HCT116 (cell line): ENCODE results near the gene PTPN18. TPM values are rescaled to one million over a fixed set of nuclear protein-coding genes. Genes with fewer than 3 reads are reported as not detected.

ENCODE experiments used
- ATAC-seq: fragments of 200-7000 bp; cut with Tn5 transposase; 2 replicates; pipeline ENCODE4 v1.9.1; 2020; ENCODE audit warnings: mild to moderate bottlenecking, moderate library complexity
- BruUV-seq: library from RNA; stranded (reverse); fragments of 400-500 nt; replicated peaks from 2 replicates; lab custom pipeline; 2021; lab: Mats Ljungman, UMichigan
- CTCF ChIA-PET: fragments of 300-600 bp; sonication (Branson Sonifier 250); formaldehyde crosslinking; loops from one replicate; lab custom pipeline; 2021; ENCODE audit warnings: antibody characterized with exemption; lab: Charles Lee
- POLR2A ChIA-PET: fragments of 300-600, 350-600 bp; sonication (Branson Sonifier 250); formaldehyde crosslinking; loops from one replicate; lab custom pipeline; 2021; ENCODE audit warnings: antibody characterized with exemption; lab: Charles Lee
- RAD21 ChIA-PET, 2 experiments: fragments of 300-600 bp; sonication (Branson Sonifier 250); formaldehyde crosslinking; loops; one replicate each; lab custom pipeline; 2023; ENCODE audit warnings: low total read pairs in 2 of 2; ENCODE audit not compliant: uncharacterized antibody in 2 of 2, unreplicated experiment in 2 of 2, low non-redundant PET in 1 of 2; lab: Charles Lee
- DNase-seq: peaks from one replicate; pipeline ENCODE4 v3.0.0-alpha.2; 2010; ENCODE audit warnings: low read depth, low spot score
- H2AFZ ChIP-seq: fragments of 200-600 bp; shearing (Covaris generic), sonication (generic); 2 replicates; pipeline ENCODE4 v1.6.1; 2017; ENCODE audit warnings: low read depth, mixed run types, mixed read lengths, antibody characterized with exemption, low read length; ENCODE audit not compliant: poor library complexity, severe bottlenecking
- H3K27ac ChIP-seq: 2 replicates; pipeline ENCODE4 v1.5.1; 2012; ENCODE audit warnings: low read depth, low read length
- H3K27me3 ChIP-seq: fragments of 200-600 bp; sonication (generic); 2 replicates; pipeline ENCODE4 v1.6.1; 2016; ENCODE audit warnings: mixed run types, low read length, mixed read lengths; ENCODE audit not compliant: insufficient read depth
- H3K36me3 ChIP-seq, 2 experiments: fragments of 200-500 bp in 1 of 2; fragments of 200-600 bp in 1 of 2; sonication (Bioruptor generic) in 1 of 2; sonication (generic) in 1 of 2; 2 replicates each; pipeline versions ENCODE4 v1.5.1 to v1.6.1; 2014 to 2016; ENCODE audit warnings: low read length in 2 of 2, inconsistent platforms in 1 of 2, mixed read lengths in 1 of 2, mixed run types in 1 of 2; ENCODE audit not compliant: insufficient read depth in 2 of 2, control insufficient read depth in 1 of 2
- H3K4me1 ChIP-seq, 2 experiments: fragments of 200-600 bp in 1 of 2; sonication (generic) in 1 of 2; 2 replicates each; pipeline versions ENCODE4 v1.5.1 to v1.6.1; 2012 to 2017; ENCODE audit warnings: low read length in 2 of 2, inconsistent platforms in 1 of 2, mild to moderate bottlenecking in 1 of 2, mixed read lengths in 1 of 2, mixed run types in 1 of 2, moderate library complexity in 1 of 2; ENCODE audit not compliant: insufficient read depth in 2 of 2, control insufficient read depth in 1 of 2
- H3K4me2 ChIP-seq: fragments of 200-600 bp; sonication (generic); 2 replicates; pipeline ENCODE4 v1.6.1; 2017; ENCODE audit warnings: mixed run types, low read length, mixed read lengths
- H3K4me3 ChIP-seq, 2 experiments: fragments of 200-600 bp in 1 of 2; sonication (generic) in 1 of 2; replicated peaks in 1 of 2; 2 replicates each; pipeline ENCODE4 v1.5.1; 2011 to 2016; ENCODE audit warnings: low read length in 2 of 2, control low read depth in 1 of 2, low read depth in 1 of 2, mild to moderate bottlenecking in 1 of 2, mixed read lengths in 1 of 2, mixed run types in 1 of 2
- H3K79me2 ChIP-seq: fragments of 200-600 bp; sonication (generic); 2 replicates; pipeline ENCODE4 v1.6.1; 2017; ENCODE audit warnings: mild to moderate bottlenecking, mixed run types, low read length, moderate library complexity, mixed read lengths; ENCODE audit not compliant: insufficient read depth
- H3K9ac ChIP-seq: fragments of 200-600 bp; sonication (generic); 2 replicates; pipeline ENCODE4 v1.6.1; 2016; ENCODE audit warnings: low read length, mixed read lengths
- H3K9me2 ChIP-seq: fragments of 200-600 bp; sonication (generic), shearing (Covaris generic); 2 replicates; pipeline ENCODE4 v1.6.1; 2017; ENCODE audit warnings: mixed run types, mild to moderate bottlenecking, moderate library complexity; ENCODE audit not compliant: insufficient read depth
- H3K9me3 ChIP-seq, 2 experiments: fragments of 200-500 bp in 1 of 2; fragments of 200-600 bp in 1 of 2; sonication (Bioruptor generic) in 1 of 2; sonication (generic) in 1 of 2; 2 replicates each; pipeline ENCODE4 v1.6.1; 2014 to 2017; ENCODE audit warnings: low read length in 2 of 2, mixed read lengths in 2 of 2, inconsistent platforms in 1 of 2, low read depth in 1 of 2, mild to moderate bottlenecking in 1 of 2, mixed run types in 1 of 2, moderate library complexity in 1 of 2; ENCODE audit not compliant: control insufficient read depth in 1 of 2, insufficient read depth in 1 of 2
- H4K20me1 ChIP-seq: fragments of 200-600 bp; sonication (generic), shearing (Covaris generic); 2 replicates; pipeline ENCODE4 v1.6.1; 2017; ENCODE audit warnings: mixed run types, mild to moderate bottlenecking, moderate library complexity; ENCODE audit not compliant: insufficient read depth
- EZH2phosphoT487 ChIP-seq: fragments of 200-600 bp; IDR thresholded peaks from 2 replicates; pipeline ENCODE4 v1.6.1; 2018; ENCODE audit warnings: antibody characterized with exemption, borderline replicate concordance
- FOSL1 ChIP-seq: IDR thresholded peaks from 2 replicates; pipeline ENCODE4 v1.6.1; 2012; ENCODE audit warnings: low read depth
- POLR2A ChIP-seq: IDR thresholded peaks from 2 replicates; pipeline ENCODE4 v1.7.0; 2011; ENCODE audit warnings: borderline replicate concordance; ENCODE audit not compliant: insufficient read depth, insufficient read length; ENCODE audit errors: extremely low read depth
- POLR2AphosphoS5 ChIP-seq: IDR thresholded peaks from 2 replicates; pipeline ENCODE4 v1.6.1; 2011; ENCODE audit warnings: mild to moderate bottlenecking, low read depth, low read length, moderate library complexity
- SP1 ChIP-seq: IDR thresholded peaks from 2 replicates; pipeline ENCODE4 v1.6.1; 2012; ENCODE audit warnings: low read depth
- SRF ChIP-seq: IDR thresholded peaks from 2 replicates; pipeline ENCODE4 v1.6.1; 2012; ENCODE audit warnings: low read depth
- YY1 ChIP-seq: IDR thresholded peaks from 2 replicates; pipeline ENCODE4 v1.6.1; 2011; ENCODE audit warnings: low read length, low read depth, moderate library complexity, mild to moderate bottlenecking; ENCODE audit not compliant: insufficient replicate concordance; ENCODE audit errors: extremely low read depth
- intact Hi-C: fragments of 100-400 bp; cut with micrococcal nuclease; formaldehyde crosslinking; loops from 2 replicates; pipeline ENCODE4 v1.10.0; 2022
- total RNA-seq: library from RNA; stranded (reverse); gene quantifications from one replicate; pipeline ENCODE4 v1.2.1, GENCODE V29; 2021; ENCODE audit not compliant: unreplicated experiment
- TF ChIP-seq, protein P1 (sequence below): IDR thresholded peaks from 2 replicates; pipeline ENCODE4 v1.6.1; 2012
- TF ChIP-seq, protein P2 (sequence below): IDR thresholded peaks from 2 replicates; pipeline ENCODE4 v1.6.1; 2012; ENCODE audit warnings: low read depth

The PTPN18 gene
- total RNA-seq, 1 experiment from 2014 or later: 52.4 TPM

DNA sequence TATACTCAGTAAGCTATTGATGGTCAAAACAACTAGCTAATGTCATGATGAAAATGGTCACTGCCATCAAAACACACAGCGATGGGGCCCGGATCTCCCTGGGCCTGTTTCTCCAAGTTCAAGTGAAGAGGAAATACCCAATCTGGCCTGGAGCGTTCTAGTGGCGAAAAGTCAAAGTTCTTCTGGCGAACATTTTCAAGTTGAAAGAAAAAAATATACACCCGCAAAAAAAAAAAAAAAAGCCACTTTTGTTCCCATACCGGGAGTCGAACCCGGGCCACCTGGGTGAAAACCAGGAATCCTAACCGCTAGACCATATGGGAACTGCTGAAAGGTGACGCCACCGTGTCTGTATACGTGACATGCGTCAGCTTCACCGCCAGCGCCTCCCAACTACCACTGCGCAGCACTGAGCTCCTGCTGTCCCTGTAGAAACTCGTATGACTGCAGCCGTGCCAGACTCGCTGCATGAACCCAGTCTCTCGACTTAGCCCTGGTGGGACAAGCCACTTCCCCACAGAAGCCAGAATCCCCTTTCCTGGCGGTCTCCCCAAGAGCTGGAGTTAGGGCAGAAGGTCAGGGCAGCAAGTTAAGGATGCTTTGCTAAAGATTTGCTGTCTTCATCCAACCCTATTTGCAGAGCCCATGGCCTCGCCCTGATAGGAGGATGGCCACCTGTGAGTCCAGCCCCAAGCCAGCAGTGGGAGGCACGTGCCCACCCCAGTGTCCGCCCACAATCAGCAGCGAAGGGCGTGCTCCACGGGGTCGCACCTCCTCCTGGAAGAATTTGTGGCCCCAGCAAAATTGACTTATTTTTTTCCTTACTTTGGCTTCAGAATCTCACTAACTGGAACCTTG is 18.8 kb upstream of the PTPN18 start:
- Histone ChIP-seq H3K9me3 (no peaks in the 10 kb centered on the region), H2AFZ (peak overlapping the region; percentile 71), H3K4me3 (peak overlapping the region; percentile 34 to 53), H4K20me1 (no peaks in the 10 kb centered on the region), H3K4me2 (peak overlapping the region; percentile 90), H3K36me3 (peaks cover 0 to 4% of the 10 kb centered on the region in 2 experiments; a peak in 2 of 4 replicates), H3K9me2 (no peaks in the 10 kb centered on the region), H3K9ac (peak overlapping the region; percentile 25; the same call in 1 of the 2 replicates), H3K27me3 (no peaks in the 10 kb centered on the region), H3K27ac (peak overlapping the region; percentile 36), H3K4me1 (peaks cover 11 to 33% of the 10 kb centered on the region in 2 experiments), H3K79me2 (no peaks in the 10 kb centered on the region)
- ATAC-seq (peak; percentile 78), DNase-seq (peak; percentile 79)
- no TSS peak for BruUV-seq
- ChIA-PET CTCF (interaction anchor here (0.9 kb wide), 1 partner anchor 49 kb away, joined by 3 read pairs; no protein-coding TSS in a partner anchor), POLR2A (interaction anchor here (0.8 kb wide), 1 partner anchor 36 kb away, joined by 3 read pairs; no protein-coding TSS in a partner anchor), RAD21 (no interaction called here)
- intact Hi-C loops: no loop called here
- TF ChIP-seq POLR2AphosphoS5 (peak; percentile 63), SRF (no peak), POLR2A (peak; percentile 82), YY1 (peak; percentile 13)
- TF ChIP-seq, protein P1, sequence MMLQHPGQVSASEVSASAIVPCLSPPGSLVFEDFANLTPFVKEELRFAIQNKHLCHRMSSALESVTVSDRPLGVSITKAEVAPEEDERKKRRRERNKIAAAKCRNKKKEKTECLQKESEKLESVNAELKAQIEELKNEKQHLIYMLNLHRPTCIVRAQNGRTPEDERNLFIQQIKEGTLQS: no peak

DNA sequence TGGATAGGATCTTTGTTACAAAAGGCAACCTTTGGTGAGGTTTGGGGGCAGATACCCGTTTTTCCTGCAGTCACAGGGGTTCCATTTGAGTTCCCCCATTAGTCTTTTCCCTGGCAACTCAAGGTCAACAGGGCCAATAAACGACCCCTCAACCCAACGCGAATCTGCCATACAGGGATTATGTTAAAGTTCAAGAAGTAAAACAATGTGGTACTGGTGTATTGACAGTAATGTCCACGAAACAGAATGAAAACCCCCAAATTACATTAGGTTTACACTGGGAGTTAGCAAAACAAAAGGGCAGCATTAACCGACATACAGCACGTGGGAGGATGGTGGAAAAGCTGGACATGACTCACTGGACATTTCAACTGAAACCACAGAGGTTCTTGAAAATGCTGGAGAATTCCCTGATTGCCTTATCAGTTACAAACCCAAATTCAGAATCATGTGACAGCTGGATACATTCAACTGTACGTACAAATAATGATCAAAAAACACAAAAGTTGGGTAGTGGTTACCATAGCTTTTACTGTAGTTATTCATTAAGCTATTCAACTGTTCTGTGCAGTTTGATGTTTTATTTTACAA is 18.0 kb upstream of the PTPN18 start:
- H3K4me3 ChIP-seq: no peak overlapping the region
- H3K27me3 ChIP-seq: no peaks in the 10 kb centered on the region
- ChIA-PET POLR2A (no interaction called here), RAD21 (no interaction called here), CTCF (no interaction called here)
- H3K9me2 ChIP-seq: no peaks in the 10 kb centered on the region
- no peak for DNase-seq
- no peaks in the 10 kb centered on the region for H3K9me3 ChIP-seq
- H3K9ac ChIP-seq: no peak overlapping the region
- peaks cover 2% of the 10 kb centered on the region; the same call in 1 of the 2 replicates for H3K79me2 ChIP-seq
- peaks cover 0 to 4% of the 10 kb centered on the region in 2 experiments; a peak in 2 of 4 replicates for H3K36me3 ChIP-seq
- ATAC-seq: no peak
- H2AFZ ChIP-seq: no peak overlapping the region
- intact Hi-C loops: no loop called here
- no peaks in the 10 kb centered on the region for H4K20me1 ChIP-seq
- TF ChIP-seq SP1 (no peak), EZH2phosphoT487 (no peak), YY1 (no peak), FOSL1 (no peak)
- TF ChIP-seq, protein P2, sequence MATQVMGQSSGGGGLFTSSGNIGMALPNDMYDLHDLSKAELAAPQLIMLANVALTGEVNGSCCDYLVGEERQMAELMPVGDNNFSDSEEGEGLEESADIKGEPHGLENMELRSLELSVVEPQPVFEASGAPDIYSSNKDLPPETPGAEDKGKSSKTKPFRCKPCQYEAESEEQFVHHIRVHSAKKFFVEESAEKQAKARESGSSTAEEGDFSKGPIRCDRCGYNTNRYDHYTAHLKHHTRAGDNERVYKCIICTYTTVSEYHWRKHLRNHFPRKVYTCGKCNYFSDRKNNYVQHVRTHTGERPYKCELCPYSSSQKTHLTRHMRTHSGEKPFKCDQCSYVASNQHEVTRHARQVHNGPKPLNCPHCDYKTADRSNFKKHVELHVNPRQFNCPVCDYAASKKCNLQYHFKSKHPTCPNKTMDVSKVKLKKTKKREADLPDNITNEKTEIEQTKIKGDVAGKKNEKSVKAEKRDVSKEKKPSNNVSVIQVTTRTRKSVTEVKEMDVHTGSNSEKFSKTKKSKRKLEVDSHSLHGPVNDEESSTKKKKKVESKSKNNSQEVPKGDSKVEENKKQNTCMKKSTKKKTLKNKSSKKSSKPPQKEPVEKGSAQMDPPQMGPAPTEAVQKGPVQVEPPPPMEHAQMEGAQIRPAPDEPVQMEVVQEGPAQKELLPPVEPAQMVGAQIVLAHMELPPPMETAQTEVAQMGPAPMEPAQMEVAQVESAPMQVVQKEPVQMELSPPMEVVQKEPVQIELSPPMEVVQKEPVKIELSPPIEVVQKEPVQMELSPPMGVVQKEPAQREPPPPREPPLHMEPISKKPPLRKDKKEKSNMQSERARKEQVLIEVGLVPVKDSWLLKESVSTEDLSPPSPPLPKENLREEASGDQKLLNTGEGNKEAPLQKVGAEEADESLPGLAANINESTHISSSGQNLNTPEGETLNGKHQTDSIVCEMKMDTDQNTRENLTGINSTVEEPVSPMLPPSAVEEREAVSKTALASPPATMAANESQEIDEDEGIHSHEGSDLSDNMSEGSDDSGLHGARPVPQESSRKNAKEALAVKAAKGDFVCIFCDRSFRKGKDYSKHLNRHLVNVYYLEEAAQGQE: no peak
- peak overlapping the region; percentile 90 for H3K4me2 ChIP-seq
- peak overlapping the region; percentile 36 for H3K27ac ChIP-seq
- peaks cover 11 to 26% of the 10 kb centered on the region in 2 experiments for H3K4me1 ChIP-seq
- no TSS peak for BruUV-seq
